SK-N-SH (cell line): ENCODE measurements around the gene CHST15.

Experiments used
- EP300 ChIP-seq, 2 experiments: IDR thresholded peaks; 2 replicates each; pipeline versions ENCODE4 v1.4.0 to v1.6.1; 2012; ENCODE audit warnings: borderline replicate concordance in 1 of 2, low read depth in 1 of 2, low read length in 1 of 2
- POLR2AphosphoS5 ChIP-seq: IDR thresholded peaks from 2 replicates; pipeline ENCODE4 v1.6.1; 2012; ENCODE audit warnings: low read depth, low read length
- RFX5 ChIP-seq: IDR thresholded peaks from 2 replicates; pipeline ENCODE4 v1.6.1; 2012; ENCODE audit warnings: mild to moderate bottlenecking, improper control_type of control experiment, low read length
- TF ChIP-seq, protein P1 (sequence below): fragments of 200-600 bp; sonication (generic); IDR thresholded peaks from 2 replicates; pipeline ENCODE4 v1.6.1; 2017; ENCODE audit warnings: antibody characterized with exemption, mild to moderate bottlenecking, moderate library complexity
- TF ChIP-seq, protein P2 (sequence below): IDR thresholded peaks from 2 replicates; pipeline ENCODE4 v1.6.1; 2012; ENCODE audit warnings: mild to moderate bottlenecking, low read depth, low read length, moderate library complexity

DNA sequence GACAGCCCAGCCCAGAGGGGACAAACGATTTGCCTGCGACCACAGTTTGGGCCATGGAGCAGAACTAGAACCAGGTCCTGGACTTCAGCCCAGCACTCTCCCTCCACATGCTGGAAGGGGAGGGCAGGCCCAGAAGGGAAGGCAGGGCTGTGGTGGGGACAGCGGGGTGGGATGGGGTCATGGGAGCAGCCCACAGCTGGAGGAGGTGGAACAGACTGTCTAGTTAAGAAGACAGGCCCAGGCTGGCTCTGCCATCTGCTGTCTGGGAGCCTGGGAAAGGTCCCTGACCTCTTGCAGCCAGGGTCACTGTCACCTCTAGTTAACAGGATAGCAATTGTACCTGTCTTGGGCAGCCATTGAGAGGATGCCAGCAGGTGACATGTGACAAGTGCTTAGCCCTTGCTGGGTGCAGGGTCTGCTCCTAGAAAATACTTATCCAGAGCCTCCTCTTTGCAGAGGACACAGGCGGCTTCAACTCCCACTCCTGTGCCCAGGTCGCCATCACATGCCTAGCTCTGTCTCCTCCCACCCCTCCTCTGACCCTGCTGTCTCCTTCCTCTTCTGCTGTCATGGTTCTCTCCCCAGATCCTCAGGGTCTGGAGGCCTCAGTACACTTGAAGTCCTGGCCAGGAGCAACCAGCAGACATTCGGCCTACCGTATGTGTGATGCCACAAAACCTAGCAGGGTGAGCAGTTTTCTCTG lies 37.0 kb upstream of the CHST15 start:
- TF ChIP-seq, protein P1, sequence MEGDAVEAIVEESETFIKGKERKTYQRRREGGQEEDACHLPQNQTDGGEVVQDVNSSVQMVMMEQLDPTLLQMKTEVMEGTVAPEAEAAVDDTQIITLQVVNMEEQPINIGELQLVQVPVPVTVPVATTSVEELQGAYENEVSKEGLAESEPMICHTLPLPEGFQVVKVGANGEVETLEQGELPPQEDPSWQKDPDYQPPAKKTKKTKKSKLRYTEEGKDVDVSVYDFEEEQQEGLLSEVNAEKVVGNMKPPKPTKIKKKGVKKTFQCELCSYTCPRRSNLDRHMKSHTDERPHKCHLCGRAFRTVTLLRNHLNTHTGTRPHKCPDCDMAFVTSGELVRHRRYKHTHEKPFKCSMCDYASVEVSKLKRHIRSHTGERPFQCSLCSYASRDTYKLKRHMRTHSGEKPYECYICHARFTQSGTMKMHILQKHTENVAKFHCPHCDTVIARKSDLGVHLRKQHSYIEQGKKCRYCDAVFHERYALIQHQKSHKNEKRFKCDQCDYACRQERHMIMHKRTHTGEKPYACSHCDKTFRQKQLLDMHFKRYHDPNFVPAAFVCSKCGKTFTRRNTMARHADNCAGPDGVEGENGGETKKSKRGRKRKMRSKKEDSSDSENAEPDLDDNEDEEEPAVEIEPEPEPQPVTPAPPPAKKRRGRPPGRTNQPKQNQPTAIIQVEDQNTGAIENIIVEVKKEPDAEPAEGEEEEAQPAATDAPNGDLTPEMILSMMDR = no peak
- TF ChIP-seq POLR2AphosphoS5 (no peak), EP300 (IDR thresholded peaks at IDR 0.05; ENCODE audit: borderline replicate concordance in 1 of 2, low read depth in 1 of 2, low read length in 1 of 2) (no peak), RFX5 (no peak)
- TF ChIP-seq, protein P2, sequence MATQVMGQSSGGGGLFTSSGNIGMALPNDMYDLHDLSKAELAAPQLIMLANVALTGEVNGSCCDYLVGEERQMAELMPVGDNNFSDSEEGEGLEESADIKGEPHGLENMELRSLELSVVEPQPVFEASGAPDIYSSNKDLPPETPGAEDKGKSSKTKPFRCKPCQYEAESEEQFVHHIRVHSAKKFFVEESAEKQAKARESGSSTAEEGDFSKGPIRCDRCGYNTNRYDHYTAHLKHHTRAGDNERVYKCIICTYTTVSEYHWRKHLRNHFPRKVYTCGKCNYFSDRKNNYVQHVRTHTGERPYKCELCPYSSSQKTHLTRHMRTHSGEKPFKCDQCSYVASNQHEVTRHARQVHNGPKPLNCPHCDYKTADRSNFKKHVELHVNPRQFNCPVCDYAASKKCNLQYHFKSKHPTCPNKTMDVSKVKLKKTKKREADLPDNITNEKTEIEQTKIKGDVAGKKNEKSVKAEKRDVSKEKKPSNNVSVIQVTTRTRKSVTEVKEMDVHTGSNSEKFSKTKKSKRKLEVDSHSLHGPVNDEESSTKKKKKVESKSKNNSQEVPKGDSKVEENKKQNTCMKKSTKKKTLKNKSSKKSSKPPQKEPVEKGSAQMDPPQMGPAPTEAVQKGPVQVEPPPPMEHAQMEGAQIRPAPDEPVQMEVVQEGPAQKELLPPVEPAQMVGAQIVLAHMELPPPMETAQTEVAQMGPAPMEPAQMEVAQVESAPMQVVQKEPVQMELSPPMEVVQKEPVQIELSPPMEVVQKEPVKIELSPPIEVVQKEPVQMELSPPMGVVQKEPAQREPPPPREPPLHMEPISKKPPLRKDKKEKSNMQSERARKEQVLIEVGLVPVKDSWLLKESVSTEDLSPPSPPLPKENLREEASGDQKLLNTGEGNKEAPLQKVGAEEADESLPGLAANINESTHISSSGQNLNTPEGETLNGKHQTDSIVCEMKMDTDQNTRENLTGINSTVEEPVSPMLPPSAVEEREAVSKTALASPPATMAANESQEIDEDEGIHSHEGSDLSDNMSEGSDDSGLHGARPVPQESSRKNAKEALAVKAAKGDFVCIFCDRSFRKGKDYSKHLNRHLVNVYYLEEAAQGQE = no peak
